Measurements from ENCODE around the gene ACLY. TPM values are rescaled to one million over a fixed set of nuclear protein-coding genes. Genes with fewer than 3 reads are reported as not detected.

The ACLY gene
- total and polyA plus RNA-seq, 2 of the 13 experiments (the other 11 are each of a cell fraction or from before 2014, with no cell fraction given): 111 to 218 TPM

- TF ChIP-seq SP140L (CRISPR knock-in tag; IDR thresholded peaks at IDR 0.05; ENCODE audit: borderline replicate concordance) (no peak), ZNF431 (CRISPR knock-in tag; IDR thresholded peaks at IDR 0.05; ENCODE audit: borderline replicate concordance, low read depth) (0 out of 2 replicates have a peak, but pooled peaks have one; percentile 61), ZNF496 (CRISPR knock-in tag; IDR thresholded peaks at IDR 0.05; ENCODE audit: insufficient replicate concordance) (no peak), ZNF282 (IDR thresholded peaks at IDR 0.05; ENCODE audit: partially characterized antibody) (no peak), NR2F6 (IDR thresholded peaks at IDR 0.05) (0 out of 2 replicates have a peak, but pooled peaks have one; percentile 36), NR2F6 (CRISPR knock-in tag; IDR thresholded peaks at IDR 0.05) (no peak; the same call in 1 of the 2 replicates), GPBP1L1 (CRISPR knock-in tag; IDR thresholded peaks at IDR 0.05) (no peak), ZNF687 (CRISPR knock-in tag; IDR thresholded peaks at IDR 0.05) (no peak), ZNF558 (CRISPR knock-in tag; IDR thresholded peaks at IDR 0.05; ENCODE audit: borderline replicate concordance) (no peak), MEIS2 (CRISPR knock-in tag; IDR thresholded peaks at IDR 0.05) (no peak), NFRKB (IDR thresholded peaks at IDR 0.05) (no peak), ZNF17 (CRISPR knock-in tag; IDR thresholded peaks at IDR 0.05) (no peak), MLXIP (CRISPR knock-in tag; IDR thresholded peaks at IDR 0.05; ENCODE audit: borderline replicate concordance) (no peak), ZNF160 (CRISPR knock-in tag; IDR thresholded peaks at IDR 0.05) (no peak), ELF1 (CRISPR knock-in tag; IDR thresholded peaks at IDR 0.05) (no peak), PRDM10 (CRISPR knock-in tag; IDR thresholded peaks at IDR 0.05; ENCODE audit: low read depth) (no peak; the same call in 1 of the 2 replicates)
Measured at GRCh38 chr17:41919840-41920579, 1.3 kb upstream of the ACLY start (continued).

Data from HepG2 (cell line).